ENCODE results near the gene TMEM125.

Gene TMEM125

DNA sequence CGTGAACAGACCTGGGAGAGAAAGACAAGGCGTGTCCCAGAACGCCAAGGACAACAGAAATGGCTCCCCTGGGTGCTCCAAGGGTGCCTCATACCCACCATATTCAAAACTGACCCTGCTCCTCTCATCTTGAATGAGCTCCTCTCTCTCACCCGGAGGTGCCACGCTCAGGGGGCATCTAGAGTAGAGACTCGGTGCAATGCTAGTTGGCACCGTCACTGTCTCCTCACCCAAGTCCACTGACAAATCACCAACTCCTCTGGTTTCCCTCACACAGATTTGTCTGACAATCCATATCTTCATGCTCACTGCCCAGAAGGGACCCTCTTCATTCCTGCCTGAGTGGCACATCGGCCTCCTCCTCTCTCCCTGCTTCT is 5.0 kb downstream of the TMEM125 start:
- DNase-seq: no peak

DNA sequence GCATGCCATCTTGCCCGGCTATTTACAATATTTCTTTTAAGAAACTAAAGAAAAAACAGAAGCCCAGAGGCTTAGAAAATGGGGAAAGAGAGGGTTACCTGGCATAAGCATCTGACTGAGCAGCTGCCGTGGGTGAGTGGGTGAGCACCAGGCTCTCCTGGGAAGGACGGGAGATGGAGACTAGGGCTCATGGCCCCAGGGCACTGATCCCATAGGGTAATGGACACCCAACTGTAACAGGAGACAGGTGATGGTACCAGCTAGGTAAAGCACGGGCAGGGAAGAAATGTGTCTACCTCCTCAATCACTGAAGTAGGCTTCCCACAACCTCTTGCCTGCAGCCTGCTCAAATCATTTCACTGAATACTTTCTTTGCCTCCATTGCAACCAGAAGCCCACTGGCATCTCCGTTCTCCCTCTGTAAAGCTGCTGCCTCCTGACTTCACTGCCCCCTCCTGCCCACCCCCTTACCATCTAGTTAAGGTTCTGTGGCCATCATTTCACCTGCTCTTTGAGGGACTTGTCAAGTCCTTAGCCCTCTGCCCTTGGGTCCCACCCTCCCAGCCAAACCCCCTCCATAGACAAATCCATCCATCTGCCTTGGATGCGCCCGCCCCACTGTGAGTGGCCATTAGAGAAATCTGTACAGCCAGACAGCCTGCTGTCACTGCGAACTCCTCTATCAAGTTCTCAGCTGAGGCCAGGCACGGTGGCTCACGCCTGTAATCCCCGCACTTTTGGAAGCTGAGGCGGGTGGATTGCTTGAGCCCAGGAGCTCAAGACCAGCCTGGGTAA is 6.2 kb downstream of the TMEM125 start:
- DNase-seq: no peak

DNA sequence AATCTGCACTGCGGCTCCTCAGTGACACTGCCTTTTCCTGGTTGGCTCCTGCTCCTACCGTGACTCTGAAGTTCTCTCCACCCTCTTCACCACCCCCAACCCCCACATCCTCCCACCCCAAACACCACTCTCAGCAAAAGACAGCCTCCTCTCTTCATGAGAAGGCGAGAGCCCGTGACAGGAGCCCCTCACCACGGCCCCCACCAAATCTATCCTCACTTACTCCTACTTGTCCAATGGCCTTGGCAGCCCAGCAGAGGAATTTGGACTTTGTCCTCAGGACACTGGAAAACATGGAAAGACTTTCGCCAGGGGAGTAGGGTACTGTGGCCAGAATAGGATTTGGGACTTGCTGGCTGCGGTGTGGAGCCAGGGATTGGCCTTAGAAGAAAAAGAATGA is 6.9 kb downstream of the TMEM125 start:
- no peak for DNase-seq

DNA sequence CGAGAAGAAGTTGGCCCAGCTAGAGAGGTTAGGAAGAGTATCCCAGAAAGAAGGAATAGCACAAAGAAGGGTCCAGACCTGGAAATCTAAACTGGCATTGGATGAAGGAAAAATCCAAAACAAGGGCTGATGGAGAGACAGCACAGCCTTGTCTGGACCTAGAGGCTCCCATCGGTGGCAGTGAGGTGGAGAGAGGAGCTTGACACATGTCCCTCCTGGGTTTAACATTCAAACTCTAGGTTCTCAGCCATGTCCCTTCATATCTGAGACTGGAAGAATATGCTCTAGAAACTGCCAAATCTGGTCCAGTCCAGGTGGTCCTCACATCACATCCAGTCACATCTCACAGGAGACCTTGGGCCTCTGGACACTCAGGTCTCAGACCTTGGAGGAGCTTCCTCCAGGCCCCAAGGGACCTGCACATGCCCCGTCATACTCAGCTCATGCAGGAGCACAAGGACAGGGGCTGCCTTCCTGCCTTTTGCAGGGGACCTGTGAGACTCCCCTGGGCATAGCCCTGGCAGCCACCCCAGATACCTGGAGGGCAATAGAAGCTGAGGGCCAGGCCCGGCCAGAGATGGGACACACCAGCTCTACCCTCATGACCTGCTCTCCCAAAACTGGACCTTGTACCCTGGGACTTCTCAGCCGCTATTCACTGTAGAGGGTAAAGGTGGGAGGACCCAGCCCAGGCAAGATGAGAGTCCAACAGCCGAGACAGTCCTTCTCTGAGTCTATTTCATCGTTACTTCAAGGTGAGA is 7.5 kb downstream of the TMEM125 start:
- DNase-seq: no peak

DNA sequence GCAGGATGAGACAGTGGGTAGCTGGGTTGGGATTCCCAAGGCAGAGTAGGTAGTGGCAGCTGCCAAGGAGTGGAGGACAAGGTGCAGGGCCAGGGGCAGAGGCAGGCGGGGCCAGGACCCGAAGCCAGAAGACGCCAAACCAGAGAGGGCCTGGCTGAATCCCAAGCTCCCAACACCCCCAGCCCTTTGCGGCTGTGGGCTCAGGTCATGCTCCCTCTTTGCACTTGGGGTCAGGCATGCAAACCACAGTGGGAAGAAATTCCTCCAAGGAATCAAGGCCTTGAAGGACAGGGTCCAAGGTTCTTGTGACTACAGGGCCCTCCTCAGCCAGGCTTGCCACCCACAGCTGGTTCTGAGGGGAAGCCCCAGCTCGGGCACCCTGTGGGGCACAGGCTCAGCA is 9.4 kb downstream of the TMEM125 start:
- no peak for DNase-seq

DNA sequence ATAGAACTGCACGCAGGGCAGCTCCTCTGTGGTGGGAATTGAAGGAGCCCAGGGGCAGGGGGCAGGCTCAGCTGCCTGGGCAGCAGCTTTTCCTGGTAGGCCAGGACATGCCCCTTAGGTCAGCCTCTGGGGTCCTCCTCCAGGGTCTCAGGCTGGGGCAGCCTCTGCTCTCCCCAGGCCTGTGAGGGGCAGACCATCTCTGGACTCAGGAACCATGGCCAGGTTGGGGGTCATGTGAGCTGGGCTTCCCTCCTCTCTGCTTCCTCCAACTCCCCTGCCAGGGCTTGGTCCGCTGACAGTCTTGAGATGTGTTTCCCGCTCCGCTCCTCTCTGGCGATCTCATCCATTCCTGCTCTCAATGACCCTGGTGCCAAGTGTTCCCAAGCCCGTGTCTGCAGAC is 9.9 kb downstream of the TMEM125 start:
- no peak for DNase-seq

DNA sequence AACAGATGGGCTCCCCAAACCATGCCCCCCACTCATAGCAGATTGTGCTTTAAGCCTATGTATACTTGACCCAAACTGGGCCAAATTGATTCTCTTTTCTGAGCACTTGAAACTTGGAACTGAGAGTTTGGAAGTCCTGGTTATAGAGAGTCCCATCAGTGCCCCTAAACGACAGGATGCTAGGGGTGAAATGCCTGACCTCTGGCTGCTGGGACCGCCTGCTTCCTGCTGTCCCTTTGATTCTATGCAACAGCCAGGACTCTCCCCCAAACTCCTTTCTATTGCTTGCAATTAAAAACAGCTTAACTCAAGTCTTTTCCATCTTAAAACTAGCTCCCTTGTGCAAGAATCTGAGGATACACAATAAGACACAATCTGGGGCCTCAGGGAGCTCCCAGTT is 10.9 kb downstream of the TMEM125 start:
- no peak for DNase-seq

DNA sequence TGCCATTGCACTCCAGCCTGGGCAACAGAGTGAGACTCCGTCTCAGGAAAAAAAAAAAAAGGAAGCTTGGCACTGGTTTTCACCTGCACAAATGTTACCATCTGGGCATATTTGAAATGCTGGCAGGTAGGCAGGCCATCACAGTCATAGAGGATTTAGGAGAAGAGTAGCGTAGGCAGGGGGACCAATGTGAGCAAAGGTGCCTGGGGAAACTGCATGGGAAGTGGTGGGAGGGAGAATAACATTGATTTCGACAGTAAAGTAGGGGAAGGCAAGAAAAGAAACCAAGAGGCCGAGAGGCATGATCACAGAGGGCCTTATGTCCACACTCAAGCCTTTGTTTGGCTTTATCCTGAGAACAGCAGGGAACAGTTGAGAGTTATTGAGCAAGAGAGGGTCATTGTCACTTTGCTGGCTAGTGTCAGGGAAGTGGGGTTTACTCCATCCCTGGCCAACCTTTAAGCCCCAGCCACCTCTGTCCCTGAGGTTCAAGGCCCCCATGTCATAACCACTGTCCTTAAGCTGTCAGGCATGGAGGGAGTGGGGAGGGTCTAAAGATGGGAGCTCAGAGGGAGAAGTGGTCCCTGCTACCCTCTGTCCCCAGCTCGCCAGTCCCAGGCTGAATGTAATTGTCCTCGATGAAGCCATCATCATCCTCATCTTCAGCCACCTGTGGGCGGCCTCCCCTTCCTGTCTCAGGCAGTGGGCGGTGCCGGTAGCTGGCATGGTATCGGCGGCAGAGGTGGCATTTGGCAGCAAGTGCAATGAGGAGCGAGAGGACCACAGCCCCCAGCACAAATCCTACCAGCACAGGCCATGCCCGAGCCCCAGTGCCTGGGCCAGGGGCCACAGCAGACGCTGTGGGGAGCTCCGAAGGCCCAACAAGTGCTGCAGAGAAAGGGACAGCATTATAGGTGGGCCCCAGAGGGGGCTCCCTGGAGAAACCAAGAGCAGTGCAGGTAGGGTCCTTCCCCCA is 12.7 kb downstream of the TMEM125 start:
- no peak for DNase-seq

DNA sequence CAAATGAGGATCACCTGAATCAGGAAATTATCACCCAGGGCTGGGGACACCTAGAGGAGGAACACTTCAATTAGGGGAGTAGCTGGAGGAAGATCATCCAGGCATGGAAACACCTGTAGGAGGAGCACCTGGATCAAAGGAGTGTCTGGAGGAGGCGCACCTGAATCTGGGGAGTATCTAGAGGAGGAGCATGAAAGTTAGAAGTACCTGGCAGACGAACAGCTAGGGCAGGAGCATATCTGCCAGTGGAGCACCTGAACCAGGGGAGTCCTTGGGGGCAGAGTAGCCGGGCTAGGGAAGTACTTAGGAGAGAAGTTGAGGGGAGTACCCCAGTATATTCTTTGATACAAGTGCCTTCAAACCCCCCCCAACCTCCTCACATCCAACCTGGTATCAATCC is 14.3 kb downstream of the TMEM125 start:
- no peak for DNase-seq

DNA sequence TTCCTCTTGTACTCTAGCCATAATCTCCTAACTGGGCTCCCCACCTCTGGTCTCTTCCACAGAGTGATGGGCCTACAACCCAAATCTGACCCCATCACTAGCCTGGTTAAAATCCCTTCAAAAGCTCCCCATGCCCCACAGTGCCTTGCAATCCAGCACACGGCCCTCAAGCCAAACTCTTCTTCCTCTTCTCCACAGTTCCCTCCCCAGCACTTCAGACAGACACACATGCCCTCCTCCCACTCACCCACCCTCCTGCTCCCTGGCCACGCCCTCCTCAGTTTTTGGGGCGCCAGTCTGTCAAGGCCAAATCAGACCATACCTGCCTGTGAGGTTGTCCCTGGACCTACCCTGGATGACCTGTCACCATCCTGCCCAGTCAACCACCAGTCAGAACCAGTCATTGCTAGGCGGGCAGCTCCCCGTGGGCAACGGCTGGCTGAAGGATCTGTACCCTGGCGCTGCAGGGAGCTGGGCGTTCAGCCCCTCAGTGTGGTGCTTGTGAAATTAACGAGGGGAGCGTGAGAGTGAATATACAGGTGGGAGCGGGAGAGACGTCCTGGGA is 14.8 kb downstream of the TMEM125 start:
- DNase-seq: no peak

DNA sequence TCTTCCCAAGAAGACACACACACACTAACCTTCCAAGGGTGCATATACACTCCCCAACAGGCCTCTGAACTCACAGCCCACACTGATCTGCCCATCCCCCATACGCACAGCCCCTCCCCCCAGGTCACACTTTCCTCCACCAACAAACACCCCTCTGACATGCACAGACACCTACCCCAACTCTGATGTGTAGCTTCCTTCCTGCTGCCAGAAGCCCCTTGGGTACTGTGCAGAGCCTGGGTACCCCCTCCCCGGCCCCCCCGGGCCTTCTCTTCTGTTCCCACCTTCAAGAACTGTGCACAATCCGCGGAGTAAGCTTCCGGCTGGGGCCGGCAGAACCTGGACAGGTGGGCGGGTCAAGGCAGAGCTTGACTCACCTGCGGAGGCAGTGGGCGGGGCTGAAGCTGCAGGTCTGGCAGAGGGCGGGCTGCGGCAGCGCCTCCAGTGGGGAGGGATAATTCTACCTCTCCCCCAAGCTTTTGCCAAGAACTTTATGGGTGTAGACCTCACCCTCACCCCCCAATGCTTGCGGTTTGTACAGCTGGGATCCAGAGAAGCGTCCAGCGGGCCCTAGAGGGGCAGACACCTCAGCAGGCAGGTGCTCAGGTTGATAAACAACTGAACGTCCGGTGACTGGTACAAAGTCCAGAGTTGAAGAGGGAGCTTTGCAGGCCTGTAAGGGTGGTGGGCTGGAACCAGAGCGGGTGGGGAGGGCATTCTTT is 15.6 kb downstream of the TMEM125 start, which contains the start of gene C1orf210:
TSS of gene C1orf210 (minus strand) at position 313 of the 722 bp plus-strand sequence. CDS start 2,311 bp downstream, outside the sequence.
- DNase-seq: no peak

DNA sequence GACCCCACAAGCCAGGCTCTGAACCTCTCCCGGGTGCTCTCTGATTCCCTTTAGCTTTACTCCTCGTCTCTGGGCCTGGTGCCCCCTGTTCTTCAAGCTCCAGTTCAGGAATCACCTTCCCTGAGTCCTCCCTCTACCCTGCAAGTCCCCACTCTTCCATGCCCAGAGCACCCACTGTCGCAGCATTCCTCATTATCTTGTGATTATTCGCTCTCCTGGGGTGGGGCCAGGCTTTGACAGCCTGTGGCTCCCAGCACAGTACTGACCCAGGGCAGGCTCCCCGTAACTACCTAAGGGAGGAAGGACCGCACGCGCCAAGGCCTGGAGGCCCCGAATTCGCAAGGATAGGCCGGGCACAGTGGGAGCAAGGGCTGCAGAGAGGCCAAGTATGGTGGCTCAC is 16.3 kb downstream of the TMEM125 start:
- no peak for DNase-seq

DNA sequence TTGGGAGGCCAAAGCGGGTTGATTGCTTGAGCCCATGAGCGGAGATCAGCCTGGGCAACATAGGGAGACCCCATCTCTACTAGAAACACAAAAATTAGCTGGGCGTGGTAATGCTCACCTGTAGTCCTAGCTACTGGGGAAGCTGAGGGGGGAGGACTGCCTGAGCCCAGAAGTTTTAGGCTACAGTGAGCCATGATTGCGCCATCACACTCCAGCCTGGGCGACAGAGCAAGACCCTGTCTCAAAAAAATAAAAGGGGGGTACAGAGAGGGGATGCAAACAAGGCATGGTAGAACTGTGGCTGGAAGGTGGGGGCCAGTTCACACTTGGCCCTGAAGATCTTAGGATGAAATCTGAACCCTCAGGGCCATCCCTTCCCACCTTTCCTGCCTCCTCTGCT is 16.8 kb downstream of the TMEM125 start:
- no peak for DNase-seq

DNA sequence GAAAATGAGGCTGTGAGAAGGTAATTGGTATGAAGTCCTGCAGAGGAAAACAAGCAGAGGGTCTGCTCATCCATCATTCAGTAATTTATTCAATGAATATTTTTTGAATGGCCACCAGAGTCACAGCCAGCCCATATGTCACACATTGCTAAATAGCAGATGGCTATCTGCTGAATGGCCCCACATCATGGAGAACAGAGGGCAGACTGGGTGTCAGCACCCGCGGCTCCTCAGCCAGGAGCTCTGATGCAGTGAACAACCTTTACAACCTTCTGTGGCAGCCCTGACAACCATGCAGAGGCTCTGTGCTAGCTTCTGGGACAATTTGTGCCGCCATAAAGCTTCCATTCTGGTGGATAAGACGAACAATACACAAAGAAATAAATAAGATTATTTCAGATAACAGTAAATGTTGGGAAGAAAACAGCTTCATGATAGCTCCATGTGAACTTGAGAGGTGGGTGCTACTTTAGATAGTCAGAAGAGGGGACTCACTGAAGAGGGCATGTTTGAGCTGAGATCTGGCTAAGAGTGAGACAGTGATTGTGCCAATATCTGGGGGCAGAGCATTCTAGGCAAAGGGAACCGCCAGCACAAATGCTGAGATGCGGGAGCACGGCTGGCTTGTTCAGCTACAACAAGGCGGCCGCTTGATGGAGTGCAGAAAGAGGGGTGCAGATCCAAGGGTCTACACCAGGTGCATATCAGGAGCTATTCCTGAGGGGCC is 18.4 kb downstream of the TMEM125 start:
- DNase-seq: no peak

DNA sequence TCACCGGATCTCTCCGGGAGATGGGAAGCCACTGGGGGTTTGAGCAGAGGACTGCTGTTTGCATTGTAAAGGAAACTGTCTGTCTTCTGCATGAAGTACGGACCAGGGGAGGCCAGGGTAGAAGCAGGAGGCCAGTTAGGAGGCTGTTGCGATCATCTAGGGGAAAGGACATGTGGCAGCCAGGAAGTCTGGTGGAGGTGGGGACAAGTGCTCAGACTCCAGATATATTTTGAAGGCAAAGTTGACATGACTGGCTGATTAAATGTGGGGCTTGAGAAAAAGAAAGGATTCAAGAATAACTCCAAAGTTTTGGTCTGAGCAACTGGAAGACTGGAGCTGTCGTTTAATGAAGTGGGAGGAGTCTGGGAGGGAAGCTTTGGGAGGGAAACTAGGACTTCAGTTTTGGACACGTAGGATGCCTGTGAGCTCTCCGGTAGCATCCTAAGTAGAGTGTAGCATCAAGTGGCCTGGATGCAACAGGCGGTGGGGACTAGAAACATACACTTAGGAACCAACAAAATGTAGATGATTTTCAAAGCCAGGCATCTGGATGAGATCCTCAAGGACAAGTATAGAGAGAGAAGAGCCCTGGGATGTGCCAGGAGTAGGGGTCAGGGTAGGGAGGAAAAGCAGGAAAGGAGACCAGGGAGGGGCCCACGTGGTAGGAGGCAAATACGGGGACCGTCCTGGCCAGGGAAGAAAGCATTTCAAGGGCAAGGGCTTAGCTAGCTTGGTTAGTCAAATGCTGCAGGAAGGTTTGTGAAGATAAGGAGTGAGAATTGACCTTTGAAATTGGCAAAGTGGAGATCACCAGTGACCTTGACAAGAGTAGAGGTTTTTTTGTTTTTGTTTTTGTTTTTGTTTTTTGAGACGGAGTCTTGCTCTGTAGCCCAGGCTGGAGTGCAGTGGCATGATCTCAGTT is 19.3 kb downstream of the TMEM125 start:
- no peak for DNase-seq

DNA sequence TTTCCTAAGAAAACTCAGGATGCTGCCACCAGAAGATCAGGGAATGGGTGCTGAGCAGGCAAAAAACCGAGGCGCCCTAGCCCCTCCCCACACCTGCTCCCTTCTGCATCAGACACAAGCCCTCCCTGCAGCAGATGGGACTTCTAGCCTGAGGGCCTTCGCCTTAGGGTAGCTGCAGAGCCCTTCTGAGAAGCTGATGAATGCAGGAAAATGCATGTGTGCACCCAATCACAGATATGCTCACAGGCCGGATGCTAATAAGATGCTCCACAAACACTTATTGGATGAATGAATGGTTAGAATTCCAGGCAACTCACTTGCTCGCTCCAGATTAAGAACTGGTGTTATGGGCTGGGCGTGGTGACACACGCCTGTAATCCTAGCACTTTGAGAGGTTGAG is 22.4 kb downstream of the TMEM125 start:
- no peak for DNase-seq

DNA sequence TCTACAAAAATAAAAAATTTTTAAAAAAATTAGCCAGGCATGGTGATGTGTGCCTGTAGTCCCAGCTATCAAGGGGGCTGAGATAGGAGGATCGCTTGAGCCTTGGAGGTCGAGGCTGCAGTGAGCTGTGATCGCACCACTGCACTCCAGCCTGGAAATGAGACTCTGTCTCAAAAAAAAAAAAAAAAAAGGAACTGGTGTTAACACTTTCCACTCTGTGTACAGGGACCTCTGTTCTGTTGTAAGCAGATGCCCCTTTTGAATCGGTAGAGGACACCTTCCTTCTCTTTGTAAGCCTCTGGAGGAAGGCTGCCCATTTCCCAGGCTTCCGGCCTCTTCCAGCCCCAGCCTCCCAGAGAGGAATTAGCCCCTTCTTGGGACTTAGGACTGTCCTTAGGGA is 22.9 kb downstream of the TMEM125 start:
- no peak for DNase-seq

DNA sequence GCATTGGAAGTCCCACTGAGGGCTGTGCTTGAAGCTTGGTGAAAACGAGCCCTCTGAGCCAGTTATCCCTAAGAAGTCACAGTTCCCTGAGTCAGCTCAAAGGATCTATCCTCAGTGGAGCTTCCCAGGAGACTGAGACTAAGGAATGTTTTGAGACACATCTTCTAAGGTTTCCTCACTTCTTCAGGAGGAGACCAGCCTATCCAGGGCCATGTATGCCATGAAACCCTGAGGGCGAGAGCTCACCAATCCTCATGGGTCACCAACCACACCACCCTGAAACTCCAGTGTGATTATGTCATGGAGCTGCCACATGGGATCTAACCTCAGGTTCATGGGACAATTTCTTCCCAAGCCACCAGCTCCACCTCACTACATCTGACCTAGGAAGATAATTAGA is 23.4 kb downstream of the TMEM125 start:
- no peak for DNase-seq

DNA sequence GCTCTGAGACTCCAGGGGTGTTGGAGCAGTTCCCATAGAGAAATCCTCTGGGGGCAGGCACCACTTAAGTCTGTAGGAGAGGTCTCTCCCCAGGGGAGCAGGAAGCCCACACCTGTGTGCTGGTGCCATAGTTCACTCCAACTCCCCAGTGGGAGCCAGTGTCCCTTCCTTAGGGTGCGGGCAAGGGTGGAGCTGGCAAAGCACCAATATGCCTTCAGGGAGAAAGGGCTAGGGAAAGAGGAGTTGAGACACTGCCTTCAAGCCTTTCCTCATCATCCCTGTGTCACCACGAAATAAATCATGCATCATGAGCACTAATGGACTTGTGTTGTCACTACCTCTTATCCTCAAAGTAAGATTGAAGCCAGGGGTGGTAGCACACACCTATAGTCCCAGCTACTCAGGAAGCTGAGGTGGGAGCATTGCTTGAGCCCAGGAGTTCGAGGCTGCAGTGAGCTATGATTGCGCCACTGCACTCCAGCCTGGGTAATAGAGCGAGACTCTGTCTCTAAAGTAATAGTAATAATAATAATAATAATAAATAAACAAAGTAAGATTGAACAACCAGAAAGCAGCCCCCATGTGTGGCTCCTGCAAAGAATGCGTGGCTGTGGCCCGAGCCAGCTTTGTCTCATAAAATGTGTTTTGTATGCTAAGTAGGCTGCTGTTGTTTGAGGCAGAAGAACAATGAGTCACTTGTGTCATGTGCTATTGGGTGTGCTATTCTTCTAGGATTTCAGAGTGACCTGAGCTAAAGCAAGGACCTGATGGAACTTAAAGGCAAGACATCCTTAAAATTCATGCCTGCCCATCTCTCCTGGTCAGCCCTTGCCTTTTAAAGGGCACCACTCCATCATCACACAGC is 24.3 kb downstream of the TMEM125 start:
- no peak for DNase-seq
